NCI-H2196 (cell line): ENCODE results near the gene FAM78A.
A peak's percentile ranks its signal among the peaks of the same experiment; 100 is the strongest.
"Not testable (repeated sequence)": the region's sequence is repeated elsewhere in the genome, so short reads cannot be mapped to it uniquely, and the experiment has no call there.

Source experiments
- DNase-seq: peaks from one replicate; lab custom pipeline; 2025; ENCODE audit not compliant: unreplicated experiment; lab: John Stamatoyannopoulos, UW

FAM78A gene

GRCh38 chr9:131282175-131282574 is 5.9 kb upstream of the FAM78A start:
- DNase-seq, result no peak

DNA sequence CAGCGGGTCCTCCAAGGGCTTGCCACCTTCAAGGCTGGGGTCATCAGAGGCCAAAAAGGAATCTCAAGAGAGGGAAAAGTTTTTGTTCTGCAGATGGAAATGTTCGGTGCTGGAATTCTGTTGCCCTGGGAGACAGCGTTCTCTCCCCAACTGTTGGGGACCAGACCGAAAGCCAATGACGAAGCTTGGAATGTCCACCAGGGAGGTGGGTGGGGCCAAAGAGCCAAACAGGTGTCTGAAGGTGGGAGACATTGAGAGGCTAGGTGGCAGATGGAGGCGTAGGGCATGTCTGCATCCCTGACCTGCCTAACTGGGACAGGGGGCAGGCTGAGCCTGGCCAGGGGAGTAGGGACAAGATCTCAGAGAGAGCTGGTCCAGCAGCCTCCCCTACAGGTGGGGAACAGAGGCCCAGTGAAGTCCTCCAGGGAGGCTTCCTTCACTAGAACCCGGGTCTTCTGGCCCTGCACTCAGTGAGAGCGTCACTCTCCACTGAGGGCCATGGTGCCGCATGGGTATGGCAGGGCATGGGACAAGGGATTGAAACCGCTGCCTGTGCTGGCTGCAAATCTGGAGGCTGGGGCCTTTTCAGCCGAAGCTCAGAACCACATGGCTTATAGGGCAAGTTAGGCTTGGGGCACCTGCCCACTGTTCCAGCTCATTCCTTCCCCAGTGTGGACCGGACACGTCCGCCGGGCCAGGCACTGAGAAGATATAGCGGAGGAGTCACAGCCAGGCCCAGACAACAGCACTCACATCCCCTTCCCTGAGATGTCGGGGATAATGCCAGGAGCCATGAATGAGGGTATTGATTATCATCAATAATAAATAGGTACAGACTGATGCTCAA is 5.0 kb upstream of the FAM78A start:
- no peak for DNase-seq

DNA sequence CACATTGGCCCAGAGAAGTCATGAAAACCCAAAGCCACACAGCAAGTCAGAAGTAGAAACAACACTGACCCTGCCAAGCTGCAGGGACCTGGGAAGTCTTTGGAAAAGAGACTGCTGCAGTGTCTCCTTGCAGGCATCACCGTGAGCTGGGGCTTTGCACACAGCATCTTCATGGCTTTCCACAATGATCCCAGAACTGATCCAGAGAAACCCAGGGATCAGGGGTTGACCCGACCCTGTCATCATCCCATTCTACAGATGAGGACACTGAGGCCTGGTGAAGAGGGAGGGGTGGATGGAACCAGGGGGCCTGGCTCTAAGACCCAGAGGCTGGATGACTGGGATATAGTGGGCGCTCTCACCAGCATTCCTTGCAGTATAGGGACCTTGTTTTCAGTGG is 4.3 kb upstream of the FAM78A start:
- no peak for DNase-seq

GRCh38 chr9:131279863-131280570 is 3.7 kb upstream of the FAM78A start:
- no peak for DNase-seq

GRCh38 chr9:131279196-131279862 is 3.0 kb upstream of the FAM78A start:
- no peak for DNase-seq

GRCh38 chr9:131278702-131279111 is 2.4 kb upstream of the FAM78A start:
- no peak for DNase-seq

GRCh38 chr9:131277910-131278701 is 1.8 kb upstream of the FAM78A start:
- peak; percentile 84 for DNase-seq

- no peak for DNase-seq
These were observed 1.1 kb upstream of the FAM78A start for GRCh38 chr9:131277287-131277909.

- DNase-seq, result no peak
These were observed 579 bp upstream of the FAM78A start for GRCh38 chr9:131276891-131277286.

DNA sequence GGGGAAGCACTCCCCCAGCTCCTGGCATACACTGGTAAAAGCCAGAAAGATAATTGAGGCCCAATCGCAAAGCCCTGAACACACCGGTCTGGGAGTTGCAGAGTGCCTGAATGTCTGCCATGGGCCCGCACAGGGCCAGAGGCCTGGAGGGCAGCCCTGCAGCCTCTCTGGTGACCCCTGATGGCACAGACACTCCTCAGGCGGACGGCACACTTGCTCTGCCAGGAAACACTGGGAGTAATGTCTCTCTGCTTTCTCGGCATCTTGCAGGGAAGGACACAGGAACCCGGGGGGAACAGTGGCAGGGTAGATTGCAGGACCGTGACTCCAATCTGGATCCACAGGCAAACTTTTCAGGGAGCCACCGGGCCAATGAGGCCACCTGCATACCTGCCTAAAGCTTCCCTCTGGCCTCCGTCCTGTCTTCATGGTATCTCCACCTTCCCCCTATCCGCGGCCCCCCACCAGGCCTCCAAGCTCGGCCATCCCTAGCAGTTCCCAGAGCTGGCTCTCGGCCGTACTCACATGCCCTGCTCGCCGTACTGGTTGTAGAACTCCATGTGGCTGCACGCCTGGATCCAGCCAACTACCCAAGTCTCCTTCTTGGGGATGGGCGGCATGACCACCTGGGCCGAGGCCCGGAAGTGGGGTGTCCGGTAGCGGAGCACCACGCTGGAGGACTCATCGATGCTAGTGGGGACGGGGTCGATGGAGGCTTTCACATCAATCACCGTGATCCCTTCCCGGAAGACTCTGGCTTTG is 797 bp downstream of the FAM78A start:
- no peak for DNase-seq

DNA sequence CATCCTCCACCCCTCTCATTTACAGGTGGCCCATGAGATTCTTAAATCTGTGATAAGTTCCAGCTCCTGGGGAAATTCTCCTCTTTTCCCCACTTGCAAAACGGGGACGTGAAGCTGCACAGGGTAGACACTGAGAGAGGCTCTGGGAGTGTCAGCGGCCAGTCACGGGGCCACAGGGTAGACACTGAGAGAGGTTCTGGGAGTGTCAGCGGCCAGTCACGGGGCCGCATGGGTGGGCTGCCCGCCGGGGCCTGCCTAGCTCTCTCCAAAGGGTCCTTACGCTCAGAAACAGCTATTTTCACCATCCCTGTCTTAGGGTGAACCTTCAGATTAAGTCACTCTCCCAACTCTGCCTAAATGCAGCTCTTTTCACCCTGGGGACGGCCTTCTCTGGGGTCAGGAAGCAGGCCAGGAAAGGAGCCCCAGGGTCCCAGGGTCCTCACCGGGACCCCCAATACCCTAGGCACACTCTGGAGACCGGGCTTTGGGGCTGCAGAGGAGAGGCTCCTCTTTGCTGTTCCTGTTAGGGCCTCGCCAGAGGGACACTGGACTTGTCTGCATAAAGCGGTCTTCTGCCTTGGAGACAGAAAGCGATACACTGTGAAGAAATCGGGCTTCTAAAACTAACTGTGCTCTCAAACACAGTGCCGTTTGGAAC is 1.5 kb downstream of the FAM78A start:
- DNase-seq, result no peak

GRCh38 chr9:131273856-131274673 is 2.2 kb downstream of the FAM78A start:
- no peak for DNase-seq

DNA sequence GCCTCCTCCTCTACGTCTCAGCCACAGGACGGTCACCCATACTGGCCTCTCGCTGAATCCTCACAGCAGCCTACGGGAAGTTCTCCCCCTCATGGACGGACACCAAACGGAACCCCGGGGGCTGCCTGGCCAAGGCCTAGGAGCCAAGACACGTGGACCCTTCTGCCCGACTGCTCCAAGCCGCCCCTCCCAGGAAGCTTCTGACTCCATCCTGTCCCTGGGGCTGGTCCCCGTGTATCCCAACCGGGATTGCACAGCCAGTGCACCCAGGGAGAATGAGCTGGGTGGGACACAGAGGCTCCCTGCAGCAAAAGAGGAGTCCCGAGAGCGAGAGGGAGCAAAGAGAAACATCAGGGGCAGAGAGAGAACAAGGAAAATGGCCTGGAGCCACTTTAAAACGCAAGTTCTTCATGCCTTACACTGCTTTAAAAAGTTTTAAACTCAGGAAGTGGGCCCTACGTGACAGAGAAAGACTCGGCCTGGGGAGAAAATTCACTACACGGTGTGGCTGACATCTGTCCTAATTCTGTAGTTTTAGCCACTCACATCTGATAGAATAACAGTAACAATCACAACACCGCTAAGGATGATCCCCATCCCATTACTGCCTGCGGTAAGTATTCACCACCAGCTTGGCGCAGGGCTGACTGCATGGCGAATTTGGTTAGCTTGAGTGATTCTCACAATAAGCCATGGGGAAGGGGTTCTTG is 3.0 kb downstream of the FAM78A start:
- DNase-seq, result no peak

GRCh38 chr9:131272212-131272611 is 4.1 kb downstream of the FAM78A start:
- no peak for DNase-seq

- DNase-seq, result no peak
These were observed 4.8 kb downstream of the FAM78A start for GRCh38 chr9:131271506-131271931.

- not testable (repeated sequence) for DNase-seq
These were observed 5.4 kb downstream of the FAM78A start for GRCh38 chr9:131271016-131271273.

GRCh38 chr9:131270171-131271015 is 5.9 kb downstream of the FAM78A start:
- DNase-seq, result no peak
